ENCODE measurements around the gene UBR1.
"Not testable (repeated sequence)": the region's sequence is repeated elsewhere in the genome, so short reads cannot be mapped to it uniquely, and the experiment has no call there.

The UBR1 gene

GRCh38 chr15:42974202-42974862 is 131.5 kb downstream of the UBR1 start:
- no peak for DNase-seq (ENCODE audit: low read depth in 2 of 2)

DNA sequence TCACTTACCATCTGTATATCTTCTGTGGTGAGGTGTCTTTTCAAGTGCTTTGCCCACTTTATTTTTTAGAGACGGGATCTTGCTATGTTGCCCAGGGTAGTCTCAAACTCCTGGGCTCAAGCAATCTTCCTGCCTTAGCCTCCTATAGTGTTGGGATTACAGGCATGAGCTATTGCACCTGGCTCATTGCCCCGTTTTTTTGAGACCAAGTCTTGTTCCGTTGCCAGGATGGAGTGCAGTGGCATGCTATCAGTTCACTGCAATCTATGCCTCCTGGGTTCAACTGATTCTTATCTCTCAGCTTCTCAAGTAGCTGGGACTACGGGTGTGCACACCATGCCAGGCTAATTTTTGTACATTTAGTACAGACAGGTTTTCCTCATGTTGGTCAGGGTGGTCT is 132.7 kb downstream of the UBR1 start:
- DNase-seq (ENCODE audit: low read depth in 2 of 2) = no peak

GRCh38 chr15:42971830-42972229 is 134.0 kb downstream of the UBR1 start:
- no peak for DNase-seq (ENCODE audit: low read depth in 2 of 2)

- DNase-seq (ENCODE audit: low read depth in 2 of 2) = no peak
Measured at GRCh38 chr15:42964476-42964875, 141.4 kb downstream of the UBR1 start.

- no peak for DNase-seq (ENCODE audit: low read depth in 2 of 2)
Measured at GRCh38 chr15:42955518-42955917, 150.3 kb downstream of the UBR1 start.

DNA sequence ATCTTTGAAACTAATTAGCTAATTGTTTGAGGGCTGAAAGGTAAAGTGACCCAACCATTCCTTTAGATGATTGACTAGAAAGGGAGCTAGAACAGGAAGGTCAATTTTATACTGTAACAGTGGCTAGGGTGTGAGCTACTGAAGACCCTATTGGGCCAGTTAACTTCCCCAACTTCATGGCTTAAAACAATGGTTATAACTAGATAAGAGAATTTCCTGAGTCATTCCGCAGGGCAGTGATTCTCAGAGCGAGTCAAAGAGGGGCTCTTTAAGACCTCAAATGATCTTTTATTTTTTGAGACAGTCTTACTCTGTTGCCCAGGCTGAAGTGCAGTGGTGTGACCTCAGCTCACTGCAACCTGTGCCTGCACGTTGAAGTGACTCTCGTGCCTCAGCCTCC is 151.5 kb downstream of the UBR1 start:
- no peak for DNase-seq (ENCODE audit: low read depth in 2 of 2)

DNA sequence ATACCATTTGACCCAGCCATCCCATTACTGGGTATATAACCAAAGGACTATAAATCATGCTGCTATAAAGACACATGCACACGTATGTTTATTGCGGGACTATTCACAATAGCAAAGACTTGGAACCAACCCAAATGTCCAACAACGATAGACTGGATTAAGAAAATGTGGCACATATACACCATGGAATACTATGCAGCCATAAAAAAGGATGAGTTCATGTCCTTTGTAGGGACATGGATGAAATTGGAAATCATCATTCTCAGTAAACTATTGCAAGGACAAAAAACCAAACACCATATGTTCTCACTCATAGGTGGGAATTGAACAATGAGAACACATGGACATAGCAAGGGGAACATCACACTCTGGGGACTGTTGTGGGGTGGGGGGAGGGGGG is 156.9 kb downstream of the UBR1 start:
- not testable (repeated sequence) for DNase-seq (ENCODE audit: low read depth in 2 of 2)

DNA sequence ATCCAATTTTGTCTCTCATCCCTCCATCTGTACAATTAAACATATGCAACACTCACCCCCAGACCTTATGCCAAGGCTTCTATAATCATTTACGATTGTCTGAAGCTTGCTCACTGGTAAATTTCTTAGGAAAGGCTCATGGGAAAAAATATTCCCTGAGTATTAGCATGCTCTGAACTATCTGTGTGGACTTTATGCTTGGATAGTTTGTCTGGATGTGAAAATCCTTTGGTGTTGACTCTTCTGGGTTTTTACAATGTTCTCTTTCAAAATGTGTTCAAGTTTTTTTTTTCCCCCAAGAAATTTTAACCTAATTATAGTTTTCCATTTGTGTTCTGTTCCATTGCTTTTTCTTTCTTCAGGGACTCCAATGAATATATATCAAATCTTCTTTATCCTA is 165.3 kb downstream of the UBR1 start:
- no peak for DNase-seq (ENCODE audit: low read depth in 2 of 2)

DNA sequence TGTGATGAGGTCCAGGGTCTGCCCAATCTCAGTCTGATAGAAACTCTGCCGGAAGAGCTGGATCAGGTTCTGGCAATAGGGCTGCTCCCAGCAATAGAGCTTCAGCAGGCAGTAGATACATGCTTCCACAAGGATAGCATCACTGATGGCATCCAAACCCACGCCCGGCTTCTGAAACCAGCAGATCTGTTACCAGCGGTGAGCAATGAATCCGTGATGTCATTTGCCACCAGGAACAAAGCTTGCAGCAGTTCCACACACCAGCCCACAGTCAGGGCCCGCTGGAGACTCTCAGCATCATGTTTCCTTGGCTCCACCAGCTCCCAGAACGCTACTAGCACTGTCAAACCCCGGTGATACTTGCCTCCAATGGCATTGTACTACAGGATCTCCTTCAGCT is 166.0 kb downstream of the UBR1 start:
- no peak for DNase-seq (ENCODE audit: low read depth in 2 of 2)

- no peak for DNase-seq (ENCODE audit: low read depth in 2 of 2)
Measured at GRCh38 chr15:42937143-42937542, 168.7 kb downstream of the UBR1 start.

- no peak for DNase-seq (ENCODE audit: low read depth in 2 of 2)
Measured at GRCh38 chr15:42933886-42934667, 171.8 kb downstream of the UBR1 start.

- DNase-seq (ENCODE audit: low read depth in 2 of 2) = no peak
Measured at GRCh38 chr15:42932833-42933515, 172.9 kb downstream of the UBR1 start.

DNA sequence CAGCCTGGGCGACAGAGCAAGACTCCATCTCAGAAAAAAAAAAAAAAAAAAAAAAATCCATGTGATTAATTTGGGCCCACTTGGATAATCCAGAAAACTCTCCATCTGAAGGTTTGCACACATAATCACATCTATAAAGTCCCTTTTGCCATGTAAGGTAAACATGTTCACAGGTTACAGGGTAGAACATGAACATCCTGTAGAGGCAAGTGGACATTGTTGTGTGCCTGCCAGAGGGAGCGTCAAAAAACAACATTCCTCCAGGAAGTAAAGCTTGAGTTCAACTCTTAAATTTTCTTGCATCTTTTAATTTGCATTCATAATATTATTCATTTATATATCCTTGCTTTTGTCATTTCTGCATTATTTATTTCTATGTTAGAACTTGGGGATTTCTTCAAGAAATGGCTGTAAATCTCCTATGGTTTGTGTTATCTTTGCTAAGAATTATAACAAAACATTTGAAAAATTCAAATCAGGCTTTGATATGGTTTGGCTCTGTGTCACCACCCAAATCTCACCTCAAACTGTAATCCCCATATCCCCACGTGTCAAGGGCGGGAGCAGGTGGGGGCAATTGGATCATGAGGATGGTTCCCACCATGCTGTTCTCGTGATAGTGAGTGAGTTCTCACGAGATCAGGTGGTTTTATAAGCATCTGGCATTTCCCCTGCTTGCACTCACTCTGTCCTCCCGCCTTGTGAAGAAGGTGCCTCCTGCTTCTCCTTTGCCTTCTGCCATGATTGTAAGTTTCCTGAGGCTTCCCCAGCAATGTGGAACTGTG is 173.9 kb downstream of the UBR1 start:
- DNase-seq (ENCODE audit: low read depth in 2 of 2) = no peak

DNA sequence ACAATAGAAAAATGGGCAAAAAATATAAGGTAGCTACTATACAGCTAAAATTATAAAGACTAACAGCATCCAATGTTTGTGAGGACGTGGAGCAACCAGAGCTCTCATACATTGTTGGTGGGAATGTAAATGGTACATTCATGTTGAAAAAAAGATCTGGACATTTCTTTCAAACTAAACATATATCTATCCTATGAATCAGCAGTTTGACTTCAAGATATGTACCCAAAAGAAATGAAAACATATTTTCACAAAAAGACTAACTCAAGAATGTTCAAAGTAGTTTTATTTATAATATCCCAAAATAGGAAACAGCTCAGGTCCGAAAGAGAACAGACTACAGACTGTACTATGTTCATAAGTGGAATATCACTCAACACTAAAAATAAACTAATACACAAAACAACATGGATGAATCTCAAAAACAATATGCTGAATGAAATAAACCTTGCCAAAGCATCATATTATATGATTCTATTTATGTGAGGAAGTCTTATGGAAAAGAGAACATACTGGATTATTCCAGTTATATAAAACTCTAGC is 176.5 kb downstream of the UBR1 start:
- DNase-seq (ENCODE audit: low read depth in 2 of 2) = no peak

- peak; percentile 14 to 21 for DNase-seq (ENCODE audit: low read depth in 2 of 2)
Measured at GRCh38 chr15:42921342-42921731, 184.5 kb downstream of the UBR1 start.

- DNase-seq (ENCODE audit: low read depth in 2 of 2) = peak; percentile 95 to 98
Measured at GRCh38 chr15:42920519-42921341, 185.1 kb downstream of the UBR1 start, which contains the start of gene TTBK2. Gene TTBK2 (minus strand): TSS chr15:42920778. CDS start chr15:42878617, 42,161 bp downstream.

- peak in 1 of 2 donors; percentile 8 for DNase-seq (ENCODE audit: low read depth in 2 of 2)
Measured at GRCh38 chr15:42919799-42920518, 185.9 kb downstream of the UBR1 start.

DNA sequence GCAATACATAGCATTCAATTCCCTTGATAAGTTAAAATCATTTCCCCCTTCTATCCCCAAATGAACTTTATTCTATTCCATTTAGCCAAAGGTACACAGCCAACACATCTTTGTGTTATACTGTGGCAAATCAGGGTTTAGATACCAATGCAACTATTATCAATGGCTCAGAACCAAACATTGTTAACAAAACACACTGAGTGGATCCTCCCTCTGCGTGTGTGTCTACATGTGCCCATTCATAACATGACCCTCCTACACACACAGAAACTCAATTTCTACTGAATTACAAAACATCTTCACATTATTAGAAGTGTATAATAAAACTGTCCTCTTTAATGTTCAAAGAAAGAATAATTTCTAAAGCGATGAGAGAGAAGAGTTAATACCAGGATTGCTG is 186.5 kb downstream of the UBR1 start:
- DNase-seq (ENCODE audit: low read depth in 2 of 2) = no peak

GRCh38 chr15:42918047-42918446 is 187.8 kb downstream of the UBR1 start:
- DNase-seq (ENCODE audit: low read depth in 2 of 2) = no peak

Data from activated CD4-positive, alpha-beta T cell treated with anti-CD3 and anti-CD28 coated beads for 24 hours (primary cell).